A673 (cell line): ENCODE data around the gene NBPF1. TPM values are rescaled to one million over a fixed set of nuclear protein-coding genes. Genes with fewer than 3 reads are reported as not detected.
"Not testable (repeated sequence)": the region's sequence is repeated elsewhere in the genome, so short reads cannot be mapped to it uniquely, and the experiment has no call there.

ENCODE experiments used
- BruUV-seq: library from RNA; stranded (reverse); fragments of 400-500 nt; replicated peaks from 2 replicates; lab custom pipeline; 2021; lab: Mats Ljungman, UMichigan
- CTCF ChIA-PET: fragments of 300-600 bp; sonication (Branson Sonifier 250); formaldehyde crosslinking; loops from one replicate; lab custom pipeline; 2022; ENCODE audit warnings: antibody characterized with exemption; lab: Charles Lee
- POLR2A ChIA-PET: fragments of 300-600 bp; sonication (Branson Sonifier 250); formaldehyde crosslinking; loops from one replicate; lab custom pipeline; 2022; ENCODE audit warnings: antibody characterized with exemption; ENCODE audit not compliant: low non-redundant PET; lab: Charles Lee
- DNase-seq: peaks from one replicate; pipeline ENCODE4 v3.0.0-alpha.2; 2015; ENCODE audit warnings: low spot score
- H3K27ac ChIP-seq: fragments of 200-600 bp; sonication (generic); 2 replicates; pipeline ENCODE4 v1.5.1; 2016; ENCODE audit warnings: mixed run types, low read depth, mild to moderate bottlenecking, mixed read lengths, antibody characterized with exemption, low read length; ENCODE audit not compliant: poor library complexity, severe bottlenecking
- H3K27me3 ChIP-seq: fragments of 200-600 bp; sonication (generic); replicated peaks from 2 replicates; pipeline ENCODE4 v1.6.1; 2017; ENCODE audit warnings: mixed run types, low read depth, mild to moderate bottlenecking, mixed read lengths, antibody characterized with exemption, low read length; ENCODE audit not compliant: insufficient read depth, poor library complexity
- H3K36me3 ChIP-seq: fragments of 200-600 bp; sonication (generic); 2 replicates; pipeline ENCODE4 v1.6.1; 2016; ENCODE audit warnings: mixed run types, mild to moderate bottlenecking, mixed read lengths, antibody characterized with exemption, low read length; ENCODE audit not compliant: insufficient read depth, poor library complexity, severe bottlenecking
- H3K4me1 ChIP-seq: fragments of 200-600 bp; sonication (generic); 2 replicates; pipeline ENCODE4 v1.6.1; 2017; ENCODE audit warnings: mixed run types, mild to moderate bottlenecking, mixed read lengths, antibody characterized with exemption, low read length; ENCODE audit not compliant: insufficient read depth, poor library complexity, severe bottlenecking
- H3K4me3 ChIP-seq: fragments of 200-600 bp; sonication (generic); 2 replicates; pipeline ENCODE4 v1.5.1; 2016; ENCODE audit warnings: low read depth, mixed run types, mild to moderate bottlenecking, mixed read lengths, low read length; ENCODE audit not compliant: poor library complexity, severe bottlenecking
- H3K9me3 ChIP-seq: fragments of 200-600 bp; sonication (generic); 2 replicates; pipeline ENCODE4 v1.6.1; 2016; ENCODE audit warnings: mixed run types, low read depth, mild to moderate bottlenecking, mixed read lengths, antibody characterized with exemption, low read length; ENCODE audit not compliant: poor library complexity, severe bottlenecking
- EZH2 ChIP-seq: fragments of 200-600 bp; sonication (generic); IDR thresholded peaks from 2 replicates; pipeline ENCODE4 v1.6.1; 2017; ENCODE audit warnings: borderline replicate concordance, low read depth, mild to moderate bottlenecking, mixed read lengths, antibody characterized with exemption, low read length; ENCODE audit not compliant: poor library complexity, severe bottlenecking
- intact Hi-C: fragments of 100-400 bp; cut with micrococcal nuclease; formaldehyde crosslinking; loops from one replicate; pipeline ENCODE4 v1.10.0; 2022; ENCODE audit not compliant: unreplicated experiment
- total RNA-seq: library from RNA; stranded (reverse); gene quantifications from 2 replicates; pipeline ENCODE4 v1.2.3, GENCODE V29; 2021
- TF ChIP-seq, protein P1 (sequence below): fragments of 300-800, 200-600 bp; sonication (generic); conservative IDR thresholded peaks from 2 replicates; pipeline ENCODE4 v1.5.1; 2017; ENCODE audit warnings: low read depth, mild to moderate bottlenecking, antibody characterized with exemption, low read length, moderate library complexity, mixed read lengths

The NBPF1 gene
- total RNA-seq, 1 experiment from 2014 or later = 85.2 TPM

DNA sequence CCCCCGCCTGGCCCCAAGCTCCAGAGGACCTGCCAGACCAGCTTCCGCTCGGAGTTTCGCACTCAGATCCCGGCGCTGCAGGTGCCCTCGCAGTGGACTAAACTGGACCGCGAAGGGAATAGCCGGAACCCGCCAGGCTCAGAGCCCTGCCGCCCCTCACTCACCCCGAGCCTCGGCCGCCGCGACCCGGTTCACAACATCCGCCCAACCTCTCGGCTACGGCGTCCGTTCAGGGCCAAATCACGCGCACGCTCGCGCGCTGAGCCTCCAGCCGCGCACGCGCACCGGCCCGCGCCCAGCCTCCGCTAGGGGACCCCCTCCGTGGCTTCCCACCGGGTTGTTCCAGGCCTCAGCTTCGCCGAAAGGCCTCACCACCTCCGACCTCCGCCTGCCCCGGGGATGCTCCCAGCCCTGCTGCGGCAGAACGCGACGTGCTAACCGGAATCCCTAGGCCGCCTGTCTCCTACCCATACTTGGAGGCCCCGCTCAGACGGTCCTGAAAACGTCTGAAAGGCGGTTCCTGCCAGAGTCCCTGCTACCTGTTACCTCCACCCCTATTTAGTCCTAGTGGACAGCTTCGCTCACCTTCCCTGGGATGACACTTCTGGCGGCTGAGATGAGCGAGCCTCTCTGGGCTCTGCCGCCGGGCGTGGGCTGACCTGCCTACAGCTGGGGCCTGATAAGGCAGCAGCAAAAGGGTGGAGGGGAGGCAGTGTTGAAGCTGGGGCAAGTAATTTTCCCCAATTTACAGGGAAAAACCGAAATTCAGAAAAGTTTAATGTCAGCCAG lies 31.3 kb upstream of the NBPF1 start:
- H3K27ac ChIP-seq = peak overlapping the region; percentile 74
- CTCF ChIA-PET = interaction anchor here (0.7 to 1.1 kb wide), 2 partner anchors 20 to 444 kb away, joined by 3 to 4 read pairs; no protein-coding TSS in a partner anchor
- H3K27me3 ChIP-seq, H3K36me3 ChIP-seq, H3K9me3 ChIP-seq, intact Hi-C loops, POLR2A ChIA-PET: not testable (repeated sequence)
- H3K4me1 ChIP-seq = peaks cover 12% of the 10 kb centered on the region
- H3K4me3 ChIP-seq = peak overlapping the region; percentile 54
- TSS peak; percentile 98 for BruUV-seq
- DNase-seq = peak; percentile 100
- TF ChIP-seq, protein P1, sequence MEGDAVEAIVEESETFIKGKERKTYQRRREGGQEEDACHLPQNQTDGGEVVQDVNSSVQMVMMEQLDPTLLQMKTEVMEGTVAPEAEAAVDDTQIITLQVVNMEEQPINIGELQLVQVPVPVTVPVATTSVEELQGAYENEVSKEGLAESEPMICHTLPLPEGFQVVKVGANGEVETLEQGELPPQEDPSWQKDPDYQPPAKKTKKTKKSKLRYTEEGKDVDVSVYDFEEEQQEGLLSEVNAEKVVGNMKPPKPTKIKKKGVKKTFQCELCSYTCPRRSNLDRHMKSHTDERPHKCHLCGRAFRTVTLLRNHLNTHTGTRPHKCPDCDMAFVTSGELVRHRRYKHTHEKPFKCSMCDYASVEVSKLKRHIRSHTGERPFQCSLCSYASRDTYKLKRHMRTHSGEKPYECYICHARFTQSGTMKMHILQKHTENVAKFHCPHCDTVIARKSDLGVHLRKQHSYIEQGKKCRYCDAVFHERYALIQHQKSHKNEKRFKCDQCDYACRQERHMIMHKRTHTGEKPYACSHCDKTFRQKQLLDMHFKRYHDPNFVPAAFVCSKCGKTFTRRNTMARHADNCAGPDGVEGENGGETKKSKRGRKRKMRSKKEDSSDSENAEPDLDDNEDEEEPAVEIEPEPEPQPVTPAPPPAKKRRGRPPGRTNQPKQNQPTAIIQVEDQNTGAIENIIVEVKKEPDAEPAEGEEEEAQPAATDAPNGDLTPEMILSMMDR = peak; percentile 89

DNA sequence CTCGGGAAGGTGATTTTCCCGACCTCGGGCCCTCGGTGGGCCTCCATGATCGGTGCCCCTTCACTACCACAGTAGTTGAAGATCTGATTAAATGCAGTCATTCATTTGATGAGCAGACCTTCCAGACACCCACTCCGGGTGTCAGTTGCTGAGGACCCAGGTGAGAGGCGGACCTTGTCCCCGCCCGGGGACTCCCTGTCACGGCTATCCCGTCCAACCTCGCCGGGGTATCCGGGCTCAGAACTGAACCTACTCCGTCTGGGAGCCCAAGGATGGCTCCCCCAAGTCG lies 30.8 kb upstream of the NBPF1 start:
- Histone ChIP-seq H3K36me3 (no peaks in the 10 kb centered on the region), H3K27me3 (no peaks in the 10 kb centered on the region), H3K9me3 (no peaks in the 10 kb centered on the region), H3K4me3 (peak overlapping the region; percentile 54), H3K27ac (peak overlapping the region; percentile 74), H3K4me1 (peaks cover 12% of the 10 kb centered on the region)
- BruUV-seq = TSS peak; percentile 52
- TF ChIP-seq, protein P1 = no peak
- no peak for TF ChIP-seq EZH2
- POLR2A ChIA-PET = no interaction called here
- intact Hi-C loops = no loop called here
- CTCF ChIA-PET = interaction anchor here (0.7 to 1.1 kb wide), 2 partner anchors 19 to 444 kb away, joined by 3 to 4 read pairs; no protein-coding TSS in a partner anchor
- DNase-seq = no peak

DNA sequence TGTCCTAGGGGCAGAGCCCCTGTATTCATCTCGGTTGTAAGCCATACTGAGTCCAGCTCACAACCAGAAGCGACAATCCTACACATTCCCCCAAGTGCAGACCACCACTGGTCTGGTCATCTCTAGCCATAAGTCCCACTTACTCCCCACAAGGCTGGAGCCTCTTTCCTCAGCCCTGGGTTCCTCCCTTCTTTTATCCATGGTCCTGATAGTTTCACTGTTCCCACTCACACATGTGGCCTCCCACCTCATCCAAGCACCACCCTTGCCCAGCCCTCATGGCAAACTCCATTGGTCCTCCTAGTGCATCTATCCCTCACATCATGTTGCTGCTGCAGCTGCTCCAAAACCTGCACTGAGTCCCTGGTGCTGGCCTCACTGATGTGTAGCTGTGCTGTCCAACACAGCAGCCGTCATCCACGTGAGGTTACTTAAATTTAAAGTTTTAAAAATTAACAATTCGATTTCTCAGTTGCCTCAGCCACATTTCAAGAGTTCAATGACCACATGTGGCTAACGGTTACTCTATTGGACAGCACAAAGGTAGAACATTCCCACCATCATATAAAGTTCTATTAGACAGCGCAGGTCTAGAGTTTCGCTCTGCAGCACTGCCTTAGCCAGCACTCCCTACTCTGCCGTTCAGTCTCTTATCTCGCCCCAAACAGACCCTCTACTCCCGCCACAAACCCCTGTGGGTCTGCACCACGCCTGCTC lies 30.3 kb upstream of the NBPF1 start:
- CTCF ChIA-PET = interaction anchor here (1.1 kb wide), 1 partner anchor 445 kb away, joined by 3 read pairs; no protein-coding TSS in a partner anchor
- POLR2A ChIA-PET = not testable (repeated sequence)

DNA sequence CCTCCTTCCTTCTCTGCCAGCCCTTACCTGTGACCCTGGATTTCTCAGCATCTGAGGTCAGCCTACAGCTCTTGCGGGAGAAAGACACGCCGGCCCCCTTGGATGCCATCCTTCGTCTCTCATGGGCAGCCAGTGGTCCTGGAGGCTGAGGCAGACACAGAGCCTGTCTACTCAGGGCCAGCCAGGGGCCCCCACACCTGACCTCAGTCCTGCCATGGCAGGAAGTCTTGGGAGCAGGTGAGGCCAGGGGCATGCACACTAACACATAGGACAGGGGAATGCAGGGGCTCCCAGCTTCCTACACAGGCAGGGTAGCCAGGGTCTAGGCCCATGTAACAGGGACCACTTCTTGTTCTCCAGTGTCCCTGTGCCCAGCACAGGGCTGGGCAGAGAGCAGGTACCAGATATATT lies 29.6 kb upstream of the NBPF1 start:
- POLR2A ChIA-PET, intact Hi-C loops: not testable (repeated sequence)
- peak overlapping the region; percentile 54 for H3K4me3 ChIP-seq

More for the DNA sequence above, 30.3 kb upstream of the NBPF1 start:
- BruUV-seq, H3K36me3 ChIP-seq, H3K9me3 ChIP-seq, H3K27me3 ChIP-seq, DNase-seq, intact Hi-C loops: not testable (repeated sequence)
- H3K27ac ChIP-seq = peak overlapping the region; percentile 74
- H3K4me3 ChIP-seq = peak overlapping the region; percentile 54
- H3K4me1 ChIP-seq = peaks cover 12% of the 10 kb centered on the region

DNA sequence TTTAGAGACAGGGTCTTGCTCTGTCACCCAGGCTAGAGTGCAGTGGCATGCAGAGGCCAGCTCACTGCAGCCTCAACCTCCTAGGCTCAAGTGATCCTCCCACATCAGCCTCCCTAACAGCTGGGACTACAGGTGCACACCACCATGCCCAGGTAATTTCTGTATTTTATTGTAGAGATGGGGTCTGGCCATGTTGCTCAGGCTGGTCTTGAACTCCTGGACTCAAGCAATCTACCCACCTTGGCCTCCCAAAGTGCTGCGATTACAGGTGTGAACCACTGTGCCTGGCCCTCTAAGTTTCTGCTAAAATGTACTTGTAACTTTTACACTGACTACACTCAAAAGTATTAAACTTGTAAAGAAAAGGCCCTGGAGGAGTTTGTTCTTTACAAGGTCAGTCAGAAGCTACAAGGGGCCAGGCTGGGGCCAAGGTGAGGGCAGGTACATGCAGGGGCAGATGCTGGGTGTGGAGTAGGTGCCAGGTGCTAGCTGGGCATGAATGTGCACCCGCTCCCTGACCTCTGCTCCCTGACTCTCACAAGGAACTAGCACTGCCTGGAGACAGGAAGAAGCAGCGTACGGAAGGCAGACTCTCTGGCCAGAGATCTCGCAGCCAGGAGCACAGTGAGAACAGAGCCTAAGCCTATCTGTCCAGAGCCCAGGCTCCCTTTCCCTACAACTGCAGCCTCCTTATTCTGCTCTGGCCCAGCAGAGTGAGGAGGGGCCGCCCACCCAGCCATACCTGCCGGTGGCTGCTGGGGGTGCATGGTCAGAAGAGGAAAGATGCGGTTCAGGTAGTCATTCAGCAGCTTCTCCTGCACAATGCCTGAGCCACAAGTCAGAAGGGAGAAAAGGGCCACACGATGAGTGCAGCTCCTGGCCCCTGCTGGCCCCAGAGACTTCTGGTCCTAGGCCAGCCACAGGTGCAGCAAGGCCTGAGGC lies 28.9 kb upstream of the NBPF1 start:
- CTCF ChIA-PET, DNase-seq, H3K4me3 ChIP-seq, intact Hi-C loops, BruUV-seq, H3K27ac ChIP-seq, H3K9me3 ChIP-seq, H3K27me3 ChIP-seq, POLR2A ChIA-PET, H3K36me3 ChIP-seq: not testable (repeated sequence)
- H3K4me1 ChIP-seq = peaks cover 12% of the 10 kb centered on the region

More for the DNA sequence above, 29.6 kb upstream of the NBPF1 start:
- H3K27me3 ChIP-seq, H3K36me3 ChIP-seq, H3K27ac ChIP-seq, DNase-seq, H3K9me3 ChIP-seq, CTCF ChIA-PET, BruUV-seq: not testable (repeated sequence)
- H3K4me1 ChIP-seq = peaks cover 12% of the 10 kb centered on the region
